ENCODE data around the gene NFIX. TPM values are rescaled to one million over a fixed set of nuclear protein-coding genes. Genes with fewer than 3 reads are reported as not detected.
A peak's percentile ranks its signal among the peaks of the same experiment; 100 is the strongest.

The NFIX gene
- polyA plus RNA-seq, 1 donor from 2014 or later: 0.09 TPM

- H3K27ac Mint-ChIP-seq: peak overlapping the region; percentile 33 to 84 (median 78)
- H3K36me3 Mint-ChIP-seq: peaks cover 2% of the 10 kb centered on the region
Observed at GRCh38 chr19:13014101-13014920, 19.0 kb downstream of the NFIX start.

GRCh38 chr19:13014921-13015280 lies 19.6 kb downstream of the NFIX start:
- H3K4me3 Mint-ChIP-seq: peak overlapping the region; percentile 10 to 93 (median 60)
- H3K27me3 Mint-ChIP-seq: peaks cover 58% of the 10 kb centered on the region
- H3K9me3 Mint-ChIP-seq: no peaks in the 10 kb centered on the region
- H3K36me3 Mint-ChIP-seq: peaks cover 2% of the 10 kb centered on the region
- peak overlapping the region in 2 of 3 donors; percentile 33 to 78 for H3K27ac Mint-ChIP-seq
- peaks cover 9 to 20% (median 12%) of the 10 kb centered on the region in 3 donors for H3K4me1 Mint-ChIP-seq

More at GRCh38 chr19:13014101-13014920, 19.0 kb downstream of the NFIX start:
- no peaks in the 10 kb centered on the region for H3K9me3 Mint-ChIP-seq
- peak overlapping the region; percentile 74 to 93 (median 84) for H3K4me3 Mint-ChIP-seq
- peaks cover 62% of the 10 kb centered on the region for H3K27me3 Mint-ChIP-seq
- H3K4me1 Mint-ChIP-seq: peaks cover 9 to 20% (median 12%) of the 10 kb centered on the region in 3 donors

GRCh38 chr19:13015361-13016223 lies 20.3 kb downstream of the NFIX start:
- H3K27me3 Mint-ChIP-seq: peaks cover 54% of the 10 kb centered on the region
- H3K27ac Mint-ChIP-seq: peak overlapping the region in 1 of 3 donors; percentile 25
- no peaks in the 10 kb centered on the region for H3K9me3 Mint-ChIP-seq
- peaks cover 9 to 20% (median 12%) of the 10 kb centered on the region in 3 donors for H3K4me1 Mint-ChIP-seq
- H3K36me3 Mint-ChIP-seq: peaks cover 2% of the 10 kb centered on the region
- no peak overlapping the region for H3K4me3 Mint-ChIP-seq

- Mint-ChIP-seq H3K4me3 (peak overlapping the region in 1 of 4 donors; percentile 46), H3K9me3 (no peaks in the 10 kb centered on the region), H3K27me3 (peaks cover 49% of the 10 kb centered on the region), H3K4me1 (peaks cover 9 to 20% (median 12%) of the 10 kb centered on the region in 3 donors), H3K36me3 (peaks cover 2% of the 10 kb centered on the region), H3K27ac (peak overlapping the region in 2 of 3 donors; percentile 71 to 76)
Observed at GRCh38 chr19:13016245-13016627, 21.0 kb downstream of the NFIX start.

DNA sequence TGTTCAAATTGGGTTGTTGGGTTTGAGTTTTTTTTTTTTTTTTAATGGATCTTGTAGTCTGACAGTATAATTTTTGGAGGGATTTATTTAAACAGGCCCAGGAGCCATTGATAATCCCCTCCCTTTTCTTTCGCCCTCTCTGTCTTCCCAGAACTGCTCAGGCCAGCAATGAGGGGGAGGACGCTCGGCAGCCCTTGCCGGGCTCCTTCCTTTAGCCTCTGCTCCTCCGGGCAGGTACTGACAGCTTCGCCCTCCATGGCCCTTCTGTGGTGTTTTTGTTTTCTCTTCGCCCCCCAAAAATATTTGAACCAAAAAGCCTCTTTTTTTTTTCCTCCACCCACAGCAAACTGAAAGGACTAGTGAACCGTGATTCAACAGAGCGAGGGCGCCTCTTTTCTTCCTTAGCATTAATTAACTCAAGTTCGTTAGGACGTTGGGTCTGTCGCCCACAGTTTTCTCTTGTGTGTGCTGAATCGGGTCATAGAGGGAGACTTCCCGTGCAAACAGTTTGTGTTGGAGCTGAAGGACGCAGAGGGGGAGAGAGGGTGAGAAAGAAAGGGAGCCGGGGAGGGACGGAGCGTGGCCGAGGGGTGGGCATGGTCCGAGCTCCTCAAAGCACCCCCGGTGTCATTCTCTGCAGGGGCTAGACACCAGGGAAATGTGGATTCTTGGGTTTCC lies 21.5 kb downstream of the NFIX start:
- H3K9me3 Mint-ChIP-seq: no peaks in the 10 kb centered on the region
- H3K27me3 Mint-ChIP-seq: peaks cover 45% of the 10 kb centered on the region
- H3K36me3 Mint-ChIP-seq: no peaks in the 10 kb centered on the region
- H3K27ac Mint-ChIP-seq: peak overlapping the region; percentile 59 to 76 (median 71)
- peaks cover 9 to 20% (median 13%) of the 10 kb centered on the region in 3 donors for H3K4me1 Mint-ChIP-seq
- peak overlapping the region in 1 of 4 donors; percentile 46 for H3K4me3 Mint-ChIP-seq

GRCh38 chr19:13017306-13018034 lies 22.2 kb downstream of the NFIX start:
- H3K27me3 Mint-ChIP-seq: peaks cover 51% of the 10 kb centered on the region
- no peaks in the 10 kb centered on the region for H3K9me3 Mint-ChIP-seq
- no peaks in the 10 kb centered on the region for H3K36me3 Mint-ChIP-seq
- peaks cover 9 to 23% (median 17%) of the 10 kb centered on the region in 3 donors for H3K4me1 Mint-ChIP-seq
- no peak overlapping the region for H3K4me3 Mint-ChIP-seq
- peak overlapping the region in 1 of 3 donors; percentile 76 for H3K27ac Mint-ChIP-seq

DNA sequence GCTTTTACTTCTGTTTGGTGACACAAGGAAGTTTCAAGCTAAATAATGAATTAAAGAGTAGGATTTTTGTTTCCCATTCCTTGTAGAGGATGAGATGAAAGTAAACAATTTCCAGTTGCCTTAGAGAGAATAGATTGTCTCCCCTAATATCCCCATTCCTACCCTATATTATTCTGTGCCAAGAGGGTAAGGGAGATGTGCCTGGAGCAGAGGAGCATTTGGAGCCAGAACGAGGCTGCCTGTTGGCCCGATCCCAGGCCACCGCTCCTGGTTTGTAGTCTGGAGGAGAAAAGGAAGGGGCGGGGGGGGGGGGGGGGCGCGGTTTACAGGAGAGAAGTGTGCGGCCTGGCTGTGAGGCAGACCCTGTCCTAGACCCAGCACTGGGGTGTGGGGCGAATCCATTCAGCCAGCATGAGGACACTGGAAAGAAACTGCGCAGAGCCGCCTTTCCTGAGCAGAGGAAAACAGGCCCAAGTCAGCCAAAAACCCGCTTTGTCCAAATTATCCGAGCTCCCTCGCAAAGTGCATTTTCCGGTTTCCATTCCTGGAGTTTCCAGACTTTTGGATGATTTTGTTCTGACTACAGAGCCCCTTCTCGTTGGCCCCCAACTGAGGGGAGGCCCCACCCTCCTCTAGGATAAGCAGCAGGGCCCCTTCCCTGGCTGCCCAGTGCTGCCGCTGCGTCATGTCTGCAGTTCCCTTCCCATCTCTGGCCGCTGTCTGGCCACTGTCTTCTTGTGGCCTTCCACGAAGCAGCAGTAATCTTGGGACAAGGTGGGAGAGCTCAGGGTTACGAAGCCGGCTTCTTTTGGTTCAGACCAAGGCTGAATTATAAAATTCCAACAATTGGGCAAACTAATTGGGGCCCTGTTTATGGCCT lies 23.0 kb downstream of the NFIX start:
- Mint-ChIP-seq H3K4me3 (no peak overlapping the region), H3K27me3 (peaks cover 48% of the 10 kb centered on the region), H3K27ac (no peak overlapping the region), H3K36me3 (no peaks in the 10 kb centered on the region), H3K9me3 (no peaks in the 10 kb centered on the region), H3K4me1 (peaks cover 5 to 25% (median 13%) of the 10 kb centered on the region in 3 donors)

DNA sequence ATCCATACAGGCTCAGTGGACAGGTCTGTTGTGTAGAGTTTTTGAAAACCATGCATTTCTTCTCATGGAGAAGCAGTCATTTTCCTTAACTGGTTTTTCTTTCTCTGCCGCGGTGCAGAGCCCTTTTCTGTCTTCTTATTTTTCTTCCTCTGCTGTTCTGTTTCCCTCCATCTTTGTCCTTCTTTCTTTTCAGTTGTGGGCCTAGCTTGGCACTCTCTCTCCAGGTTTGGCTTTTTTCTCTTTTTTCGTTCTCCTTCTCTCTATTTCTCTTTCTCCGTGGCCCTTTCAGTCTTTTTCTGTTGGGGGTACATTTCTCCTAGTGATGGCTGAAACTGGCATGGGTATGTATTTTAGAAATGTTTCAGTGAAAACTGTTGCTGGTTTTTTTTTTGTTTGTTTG lies 24.1 kb downstream of the NFIX start:
- Mint-ChIP-seq H3K36me3 (no peaks in the 10 kb centered on the region), H3K27ac (no peak overlapping the region), H3K4me3 (no peak overlapping the region), H3K9me3 (no peaks in the 10 kb centered on the region), H3K27me3 (peaks cover 46% of the 10 kb centered on the region), H3K4me1 (peaks cover 5 to 20% (median 15%) of the 10 kb centered on the region in 3 donors)

- H3K27me3 Mint-ChIP-seq: peaks cover 46% of the 10 kb centered on the region
- H3K36me3 Mint-ChIP-seq: no peaks in the 10 kb centered on the region
- no peak overlapping the region for H3K4me3 Mint-ChIP-seq
- no peak overlapping the region for H3K27ac Mint-ChIP-seq
- peaks cover 5 to 20% (median 17%) of the 10 kb centered on the region in 3 donors for H3K4me1 Mint-ChIP-seq
- no peaks in the 10 kb centered on the region for H3K9me3 Mint-ChIP-seq
Observed at GRCh38 chr19:13020002-13020414, 24.7 kb downstream of the NFIX start.

DNA sequence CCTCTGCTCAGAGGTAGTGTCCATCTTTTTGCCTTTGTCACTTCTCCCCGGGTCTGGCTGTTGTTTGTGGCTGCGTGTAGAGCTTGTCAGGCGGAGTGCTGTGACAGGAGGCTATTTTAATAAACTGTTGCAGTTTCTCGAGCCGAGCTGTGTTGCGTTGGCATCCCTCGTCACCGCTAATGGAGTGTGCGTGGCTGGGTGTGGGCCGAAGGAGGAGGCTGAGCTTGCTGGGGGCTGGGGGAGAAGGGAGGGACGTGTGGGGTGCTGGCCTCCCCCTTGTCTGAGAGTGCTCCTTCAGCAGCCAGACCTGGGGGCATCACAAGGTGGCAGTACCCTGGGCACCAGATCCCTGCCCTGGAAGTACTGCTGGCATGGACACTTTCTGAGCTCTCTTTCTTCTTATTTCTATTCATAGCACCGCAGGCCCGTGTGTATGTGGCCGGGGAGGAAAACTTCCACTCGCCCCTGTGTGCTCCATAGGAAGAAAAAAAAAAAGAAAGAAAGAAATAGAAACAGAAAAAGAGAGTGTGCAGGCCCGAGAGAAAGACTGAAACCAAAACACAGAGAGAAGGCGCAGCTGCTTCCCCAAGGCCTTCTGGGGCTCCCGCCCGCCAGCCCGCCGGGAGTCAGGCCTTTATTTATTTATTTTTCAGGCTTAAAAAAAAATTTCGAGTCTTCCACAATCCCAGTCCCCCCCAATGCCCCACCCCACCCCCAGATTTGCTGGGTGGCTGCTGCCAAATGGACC lies 27.0 kb downstream of the NFIX start:
- no peaks in the 10 kb centered on the region for H3K36me3 Mint-ChIP-seq
- peaks cover 42% of the 10 kb centered on the region for H3K27me3 Mint-ChIP-seq
- peaks cover 5 to 19% (median 14%) of the 10 kb centered on the region in 3 donors for H3K4me1 Mint-ChIP-seq
- H3K9me3 Mint-ChIP-seq: no peaks in the 10 kb centered on the region
- peak overlapping the region in 2 of 3 donors; percentile 12 to 64 for H3K27ac Mint-ChIP-seq
- H3K4me3 Mint-ChIP-seq: peak overlapping the region; percentile 6 to 91 (median 65)

DNA sequence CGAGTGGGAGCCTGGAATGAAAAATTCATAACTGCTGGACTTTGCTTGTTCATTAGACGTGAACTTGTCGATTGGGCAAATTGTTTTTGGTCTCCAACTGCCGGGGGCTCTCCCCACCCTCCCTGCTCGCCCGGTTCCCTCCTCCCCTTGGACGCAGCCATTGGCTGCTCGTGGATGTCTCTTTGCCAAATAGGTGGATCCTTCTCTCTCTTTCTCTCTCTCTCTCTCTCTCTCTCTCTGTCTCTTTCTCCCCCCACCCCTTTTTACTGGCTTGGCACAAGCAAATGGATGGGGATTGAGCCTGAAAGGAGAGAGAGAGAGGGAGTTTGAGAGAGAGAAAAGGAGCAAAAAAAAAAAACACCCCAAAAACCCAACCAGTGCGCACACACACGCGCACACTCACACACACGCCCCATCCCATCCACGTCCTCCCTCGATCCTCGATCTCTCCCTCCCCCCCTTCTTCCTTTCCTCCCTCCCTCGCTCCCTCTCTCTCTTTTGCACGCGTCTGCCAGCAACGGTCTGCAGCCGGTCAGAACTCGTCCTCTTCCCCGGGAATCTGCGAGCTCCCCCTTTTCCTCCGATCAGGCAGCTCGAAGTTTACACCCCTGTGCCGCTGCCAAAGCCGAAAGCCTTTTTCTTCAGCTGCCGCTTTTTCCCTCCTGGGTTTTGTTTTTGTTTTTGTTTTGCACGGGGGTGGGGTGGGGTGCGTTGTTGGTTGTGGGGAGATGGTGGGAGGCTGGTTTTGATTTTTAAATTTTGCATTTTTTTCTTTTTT lies 27.8 kb downstream of the NFIX start:
- no peak overlapping the region for H3K27ac Mint-ChIP-seq
- peaks cover 2 to 19% (median 14%) of the 10 kb centered on the region in 3 donors for H3K4me1 Mint-ChIP-seq

DNA sequence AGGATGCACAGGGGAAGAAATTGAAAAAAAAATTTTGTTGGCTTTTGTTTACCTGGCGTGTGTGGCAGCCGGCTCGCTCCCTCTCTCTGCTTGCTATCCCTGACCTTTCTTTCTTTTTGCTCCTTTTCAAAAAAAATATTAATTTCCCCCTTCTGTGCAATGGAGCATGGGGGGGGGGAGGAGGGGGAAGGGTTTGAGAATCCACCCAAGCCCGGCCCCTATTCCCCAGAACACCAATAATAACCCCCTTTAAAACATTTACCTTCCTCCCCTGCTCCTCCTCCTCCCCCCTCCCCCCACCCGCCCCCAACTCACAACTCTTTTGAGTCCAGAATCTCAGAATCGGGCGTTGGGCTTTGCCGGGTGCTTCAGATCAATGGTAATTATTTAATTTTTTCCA lies 28.4 kb downstream of the NFIX start:
- Mint-ChIP-seq H3K27me3 (peaks cover 36% of the 10 kb centered on the region), H3K9me3 (no peaks in the 10 kb centered on the region), H3K4me3 (peak overlapping the region in 3 of 4 donors; percentile 70 to 91 (median 88)), H3K4me1 (peaks cover 2 to 19% (median 14%) of the 10 kb centered on the region in 3 donors), H3K27ac (no peak overlapping the region), H3K36me3 (no peaks in the 10 kb centered on the region)

More for the DNA sequence above, 27.8 kb downstream of the NFIX start:
- Mint-ChIP-seq H3K36me3 (no peaks in the 10 kb centered on the region), H3K4me3 (peak overlapping the region; percentile 6 to 91 (median 79)), H3K27me3 (peaks cover 36% of the 10 kb centered on the region), H3K9me3 (no peaks in the 10 kb centered on the region)

Measured in IgD-negative memory B cell (primary cell).